KMS-11 (cell line): Measurements from ENCODE around the gene PYM1.
"Not testable (repeated sequence)": the region's sequence is repeated elsewhere in the genome, so short reads cannot be mapped to it uniquely, and the experiment has no call there.

ENCODE experiments used
- H2AFZ ChIP-seq: fragments of 200-600 bp; sonication (generic); 2 replicates; pipeline ENCODE4 v1.6.1; 2016; ENCODE audit warnings: antibody characterized with exemption, mixed run types, low read depth
- H3K27ac ChIP-seq: fragments of 200-600 bp; sonication (generic); 2 replicates; pipeline ENCODE4 v1.6.1; 2016; ENCODE audit warnings: mild to moderate bottlenecking, mixed run types
- H3K27me3 ChIP-seq: fragments of 200-600 bp; sonication (generic); 2 replicates; pipeline ENCODE4 v1.6.1; 2017; ENCODE audit warnings: mild to moderate bottlenecking, low read depth, mixed run types, moderate library complexity; ENCODE audit not compliant: insufficient read depth
- H3K36me3 ChIP-seq: fragments of 200-600 bp; sonication (generic); 2 replicates; pipeline ENCODE4 v1.6.1; 2017; ENCODE audit warnings: mild to moderate bottlenecking, mixed run types; ENCODE audit not compliant: insufficient read depth
- H3K4me1 ChIP-seq: fragments of 200-600 bp; sonication (generic); 2 replicates; pipeline ENCODE4 v1.6.1; 2016; ENCODE audit warnings: mild to moderate bottlenecking, low read depth, mixed run types; ENCODE audit not compliant: poor library complexity, severe bottlenecking
- H3K4me2 ChIP-seq: fragments of 200-600 bp; sonication (generic); 2 replicates; pipeline ENCODE4 v1.7.0; 2016; ENCODE audit warnings: mild to moderate bottlenecking, mixed run types
- H3K4me3 ChIP-seq: fragments of 200-600 bp; sonication (generic); IDR thresholded peaks from 2 replicates; pipeline ENCODE4 v1.6.1; 2017; ENCODE audit warnings: low read depth, low read length, mixed read lengths; ENCODE audit not compliant: insufficient read depth
- H3K79me2 ChIP-seq: fragments of 200-600 bp; sonication (generic); 2 replicates; pipeline ENCODE4 v1.6.1; 2016; ENCODE audit warnings: low read depth, mixed run types; ENCODE audit not compliant: insufficient read depth
- H3K9ac ChIP-seq: fragments of 200-600 bp; sonication (generic); 2 replicates; pipeline ENCODE4 v1.6.1; 2016; ENCODE audit warnings: mild to moderate bottlenecking, mixed run types
- H4K20me1 ChIP-seq: fragments of 200-600 bp; sonication (generic); 2 replicates; pipeline ENCODE4 v1.6.1; 2016; ENCODE audit warnings: mild to moderate bottlenecking, mixed run types; ENCODE audit not compliant: insufficient read depth
- TF ChIP-seq, protein P1 (sequence below): fragments of 200-600 bp; sonication (generic); conservative IDR thresholded peaks from 2 replicates; pipeline ENCODE4 v1.6.1; 2017; ENCODE audit warnings: low read depth, mild to moderate bottlenecking, antibody characterized with exemption, low read length, moderate library complexity, mixed read lengths

PYM1 gene

DNA sequence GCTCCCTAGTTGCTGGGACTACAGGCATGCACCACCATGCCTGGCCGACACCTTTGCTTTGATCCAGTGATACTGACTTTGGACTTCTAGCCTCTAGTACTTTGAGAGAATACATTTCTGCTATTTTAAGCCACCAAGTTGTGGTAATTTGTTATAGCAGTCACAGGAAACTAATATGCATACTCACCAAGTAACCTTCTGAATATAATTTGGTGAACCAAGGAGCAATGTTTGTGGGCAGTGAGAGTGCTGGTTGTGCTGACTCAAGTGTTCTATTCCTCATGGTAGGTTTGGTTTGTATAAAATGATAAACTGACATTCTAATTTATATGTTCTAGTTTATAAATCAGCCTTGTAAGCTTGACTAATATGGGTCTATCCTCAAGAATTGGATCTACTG lies 42.6 kb downstream of the PYM1 start:
- peaks cover 16% of the 10 kb centered on the region for H3K4me1 ChIP-seq
- H3K4me3 ChIP-seq, result no peak overlapping the region
- H3K36me3 ChIP-seq, result no peaks in the 10 kb centered on the region
- H3K4me2 ChIP-seq, result no peak overlapping the region
- H4K20me1 ChIP-seq, result no peaks in the 10 kb centered on the region
- H3K27ac ChIP-seq, result no peak overlapping the region
- no peak overlapping the region for H3K9ac ChIP-seq
- no peaks in the 10 kb centered on the region for H3K27me3 ChIP-seq
- H3K79me2 ChIP-seq, result no peaks in the 10 kb centered on the region
- TF ChIP-seq, protein P1, sequence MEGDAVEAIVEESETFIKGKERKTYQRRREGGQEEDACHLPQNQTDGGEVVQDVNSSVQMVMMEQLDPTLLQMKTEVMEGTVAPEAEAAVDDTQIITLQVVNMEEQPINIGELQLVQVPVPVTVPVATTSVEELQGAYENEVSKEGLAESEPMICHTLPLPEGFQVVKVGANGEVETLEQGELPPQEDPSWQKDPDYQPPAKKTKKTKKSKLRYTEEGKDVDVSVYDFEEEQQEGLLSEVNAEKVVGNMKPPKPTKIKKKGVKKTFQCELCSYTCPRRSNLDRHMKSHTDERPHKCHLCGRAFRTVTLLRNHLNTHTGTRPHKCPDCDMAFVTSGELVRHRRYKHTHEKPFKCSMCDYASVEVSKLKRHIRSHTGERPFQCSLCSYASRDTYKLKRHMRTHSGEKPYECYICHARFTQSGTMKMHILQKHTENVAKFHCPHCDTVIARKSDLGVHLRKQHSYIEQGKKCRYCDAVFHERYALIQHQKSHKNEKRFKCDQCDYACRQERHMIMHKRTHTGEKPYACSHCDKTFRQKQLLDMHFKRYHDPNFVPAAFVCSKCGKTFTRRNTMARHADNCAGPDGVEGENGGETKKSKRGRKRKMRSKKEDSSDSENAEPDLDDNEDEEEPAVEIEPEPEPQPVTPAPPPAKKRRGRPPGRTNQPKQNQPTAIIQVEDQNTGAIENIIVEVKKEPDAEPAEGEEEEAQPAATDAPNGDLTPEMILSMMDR, result no peak
- no peak overlapping the region for H2AFZ ChIP-seq

GRCh38 chr12:55877824-55878223 lies 49.9 kb downstream of the PYM1 start:
- Histone ChIP-seq H2AFZ (no peak overlapping the region), H3K4me3 (no peak overlapping the region), H3K4me1 (peaks cover 30% of the 10 kb centered on the region), H3K27ac (no peak overlapping the region), H3K27me3 (no peaks in the 10 kb centered on the region), H3K79me2 (no peaks in the 10 kb centered on the region), H3K36me3 (no peaks in the 10 kb centered on the region), H3K4me2 (no peak overlapping the region), H3K9ac (no peak overlapping the region), H4K20me1 (no peaks in the 10 kb centered on the region)
- TF ChIP-seq, protein P1, result no peak

DNA sequence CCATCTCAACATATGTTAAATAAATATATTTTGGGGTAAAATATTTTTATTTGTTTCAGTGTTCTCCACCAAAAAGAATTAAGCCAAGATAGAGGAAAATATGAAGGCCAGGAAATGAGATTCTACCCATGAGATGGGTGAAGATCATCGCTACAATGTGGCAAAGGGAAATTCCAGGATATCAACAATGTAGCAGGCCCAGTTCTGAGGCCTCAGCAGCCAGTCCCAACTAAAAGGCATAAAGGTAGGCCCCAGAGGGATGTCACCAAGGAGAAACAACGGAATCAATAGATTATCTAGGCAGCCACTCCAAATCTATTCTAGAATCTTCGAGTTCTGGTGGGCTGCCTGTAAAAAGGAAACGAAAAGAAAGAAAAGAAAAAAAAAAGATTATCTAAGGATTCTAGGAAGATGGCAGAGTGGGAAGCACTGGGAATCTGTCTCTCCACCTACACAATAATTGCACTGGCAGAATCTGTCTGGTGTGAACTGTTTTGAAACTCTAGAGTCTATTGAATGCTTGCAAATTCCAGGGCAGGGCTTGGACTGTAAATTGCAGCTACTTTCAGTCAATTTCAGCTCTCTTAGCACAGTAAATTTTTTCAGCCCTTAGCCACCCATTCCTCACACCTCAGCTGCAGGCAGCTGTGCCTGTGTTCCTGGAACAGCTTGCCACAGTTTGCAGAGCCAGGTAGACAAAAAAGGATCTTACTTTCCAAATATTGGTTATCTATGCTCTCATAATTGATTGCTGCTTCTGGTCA lies 51.8 kb downstream of the PYM1 start:
- Histone ChIP-seq H3K4me1 (peaks cover 22% of the 10 kb centered on the region), H3K27me3 (no peaks in the 10 kb centered on the region), H3K4me2 (no peak overlapping the region), H3K9ac (no peak overlapping the region), H3K79me2 (no peaks in the 10 kb centered on the region), H2AFZ (no peak overlapping the region), H3K4me3 (no peak overlapping the region), H3K36me3 (no peaks in the 10 kb centered on the region), H4K20me1 (no peaks in the 10 kb centered on the region), H3K27ac (no peak overlapping the region)
- TF ChIP-seq, protein P1, result no peak

GRCh38 chr12:55874443-55874842 lies 53.3 kb downstream of the PYM1 start:
- Histone ChIP-seq H3K4me3 (no peak overlapping the region), H4K20me1 (no peaks in the 10 kb centered on the region), H3K79me2 (no peaks in the 10 kb centered on the region), H3K27me3 (no peaks in the 10 kb centered on the region), H3K9ac (no peak overlapping the region), H3K27ac (no peak overlapping the region), H3K36me3 (no peaks in the 10 kb centered on the region), H3K4me2 (no peak overlapping the region; the same call in 1 of the 2 replicates), H3K4me1 (peaks cover 12% of the 10 kb centered on the region), H2AFZ (no peak overlapping the region)
- TF ChIP-seq, protein P1, result no peak

GRCh38 chr12:55866454-55867004 lies 61.2 kb downstream of the PYM1 start:
- H3K4me1 ChIP-seq, H3K36me3 ChIP-seq, H3K27ac ChIP-seq, H3K4me2 ChIP-seq, H4K20me1 ChIP-seq, H3K4me3 ChIP-seq, H3K9ac ChIP-seq, H3K79me2 ChIP-seq, H3K27me3 ChIP-seq, H2AFZ ChIP-seq: not testable (repeated sequence)
